ENCODE measurements around the gene ZNF138.
A peak's percentile ranks its signal among the peaks of the same experiment; 100 is the strongest.
"Not testable (repeated sequence)": the region's sequence is repeated elsewhere in the genome, so short reads cannot be mapped to it uniquely, and the experiment has no call there.

ZNF138 gene

GRCh38 chr7:64839910-64840309, 45.7 kb downstream of the ZNF138 start:
- no peak for DNase-seq

GRCh38 chr7:64849250-64849923, 55.2 kb downstream of the ZNF138 start:
- peak; percentile 67 for DNase-seq

- no peak for DNase-seq
These were observed 55.8 kb downstream of the ZNF138 start for GRCh38 chr7:64849924-64850499.

DNA sequence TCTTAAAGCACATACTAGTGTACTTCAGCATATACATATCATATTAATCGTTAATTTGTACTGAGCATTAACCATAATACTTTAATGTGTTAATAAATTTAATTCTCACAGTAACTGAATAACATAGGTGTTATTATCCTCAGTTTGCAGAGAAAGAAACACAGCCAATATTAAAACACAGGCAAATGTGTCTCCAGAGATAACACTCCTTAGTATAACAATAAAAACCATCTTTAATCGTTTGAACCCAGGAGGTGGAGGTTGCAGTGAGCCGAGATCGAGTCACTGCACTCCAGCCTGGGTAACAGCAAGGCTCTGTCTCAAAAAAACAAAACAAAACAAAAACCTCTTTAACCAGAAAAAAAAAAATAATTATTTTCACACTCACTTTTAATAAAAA, 59.5 kb downstream of the ZNF138 start:
- no peak for DNase-seq

- no peak for DNase-seq
These were observed 60.7 kb downstream of the ZNF138 start for GRCh38 chr7:64854969-64855368.

DNA sequence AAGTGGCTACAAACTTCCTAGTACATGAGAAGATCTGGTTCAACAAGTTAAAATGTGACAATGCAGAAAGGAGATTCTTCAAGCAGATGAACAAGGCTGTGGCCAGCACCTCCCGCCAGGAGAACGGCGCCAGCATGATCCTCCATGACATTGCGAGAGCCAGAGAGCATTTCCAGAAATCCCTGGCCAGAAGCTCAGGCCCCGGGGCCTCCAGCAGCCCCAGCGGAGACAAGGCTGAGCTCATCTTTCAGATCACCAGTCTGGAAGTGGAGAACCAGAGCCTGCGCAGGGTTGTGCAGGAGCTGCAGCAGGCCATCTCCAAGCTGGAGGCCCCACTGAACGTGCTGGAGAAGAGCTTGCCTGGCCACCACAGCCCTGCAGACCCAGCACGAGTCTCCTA, 68.8 kb downstream of the ZNF138 start:
- DNase-seq, result no peak

GRCh38 chr7:64863530-64863929, 69.3 kb downstream of the ZNF138 start:
- not testable (repeated sequence) for DNase-seq

DNA sequence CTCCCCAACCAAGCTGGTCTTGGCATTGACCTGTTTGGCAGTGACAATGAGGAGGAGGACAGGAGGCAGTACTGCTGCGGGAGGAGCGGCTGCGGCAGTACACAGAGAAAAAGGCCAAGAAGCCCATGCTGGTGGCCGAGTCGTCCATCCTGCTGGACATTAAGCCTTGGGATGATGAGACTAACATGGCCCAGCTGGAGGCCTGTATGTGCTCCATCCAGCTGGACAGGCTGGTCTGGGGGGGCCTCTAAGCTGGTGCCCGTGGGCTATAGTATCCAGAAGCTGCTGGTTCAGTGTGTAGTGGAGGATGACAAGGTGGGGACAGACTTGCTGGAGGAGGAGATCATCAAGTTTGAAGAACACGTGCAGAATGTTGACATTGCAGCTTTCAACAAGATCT, 69.7 kb downstream of the ZNF138 start:
- no peak for DNase-seq

- no peak for DNase-seq
These were observed 73.7 kb downstream of the ZNF138 start for GRCh38 chr7:64867863-64868440.

DNA sequence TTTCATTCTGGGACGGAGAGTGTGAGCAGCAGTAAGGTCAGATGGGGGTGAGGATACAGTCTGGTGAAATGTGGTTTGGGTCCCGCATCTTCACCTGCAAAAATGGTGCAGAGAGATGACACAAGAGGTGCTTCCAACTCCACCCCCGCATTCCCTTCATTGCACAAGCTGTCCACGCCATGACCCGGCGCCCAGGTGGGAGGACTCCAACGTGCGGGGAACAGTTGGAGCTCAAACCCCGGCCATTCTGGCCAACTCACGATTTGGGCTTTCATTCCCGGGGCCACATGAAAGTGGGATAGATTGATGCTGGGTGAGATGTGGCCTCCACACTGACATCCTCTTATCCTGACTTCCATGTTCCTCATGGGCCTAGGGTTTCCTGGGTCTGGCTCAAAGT, 74.3 kb downstream of the ZNF138 start:
- DNase-seq, result no peak

- DNase-seq, result no peak
These were observed 75.0 kb downstream of the ZNF138 start for GRCh38 chr7:64869121-64869725.

DNA sequence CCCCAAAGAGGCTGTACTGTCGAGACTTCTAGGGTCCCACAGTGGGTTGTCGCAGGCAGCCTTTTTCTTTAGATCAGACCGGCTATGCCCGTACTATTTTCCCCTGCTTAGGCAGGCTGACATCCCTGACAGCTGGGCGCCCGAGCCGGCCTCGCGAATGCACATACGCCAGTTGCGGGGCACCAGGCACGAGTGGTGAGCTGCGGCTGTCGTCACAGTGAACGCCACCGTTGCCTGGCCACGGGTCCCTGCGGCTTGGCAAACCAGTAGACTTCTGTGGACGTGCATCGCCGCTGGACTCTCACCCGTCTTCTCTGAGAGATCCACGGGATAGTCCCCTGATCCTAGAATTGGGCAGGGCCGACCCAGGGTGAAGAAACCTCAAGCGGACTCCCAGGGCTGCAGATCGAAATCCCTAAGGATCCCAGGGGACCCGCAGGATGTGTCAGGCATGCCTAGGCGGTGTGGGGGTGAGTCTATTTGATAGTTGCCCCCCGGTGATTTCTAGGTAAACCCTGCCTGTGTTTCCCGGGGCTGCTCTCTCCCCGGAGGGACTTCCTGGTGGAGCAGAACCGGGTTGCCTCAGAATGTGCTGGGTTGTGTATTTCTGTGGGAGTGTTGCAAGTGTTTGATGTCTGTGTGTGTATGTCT, 75.8 kb downstream of the ZNF138 start:
- DNase-seq, result no peak

DNA sequence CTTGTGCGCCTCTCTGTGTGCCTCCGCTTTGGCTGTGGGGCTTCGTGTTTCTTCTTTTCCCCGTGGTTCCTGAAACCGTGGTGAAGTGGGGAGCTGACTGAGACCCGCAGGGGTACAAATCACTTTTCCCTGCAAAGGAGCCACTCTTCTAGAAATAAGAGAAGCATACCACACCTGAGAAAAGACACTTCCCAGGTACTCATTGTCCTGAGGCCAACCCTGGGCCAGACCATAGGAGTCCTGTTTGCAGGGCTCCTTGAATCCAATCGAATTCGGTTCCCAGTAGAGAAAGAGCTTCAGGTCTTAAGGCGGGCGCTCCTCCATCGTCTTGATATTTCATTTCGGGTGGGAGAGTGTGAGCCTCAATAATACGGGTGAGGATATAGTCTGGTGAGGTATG, 76.4 kb downstream of the ZNF138 start:
- no peak for DNase-seq

GRCh38 chr7:64871761-64872160, 77.5 kb downstream of the ZNF138 start:
- DNase-seq, result no peak

DNA sequence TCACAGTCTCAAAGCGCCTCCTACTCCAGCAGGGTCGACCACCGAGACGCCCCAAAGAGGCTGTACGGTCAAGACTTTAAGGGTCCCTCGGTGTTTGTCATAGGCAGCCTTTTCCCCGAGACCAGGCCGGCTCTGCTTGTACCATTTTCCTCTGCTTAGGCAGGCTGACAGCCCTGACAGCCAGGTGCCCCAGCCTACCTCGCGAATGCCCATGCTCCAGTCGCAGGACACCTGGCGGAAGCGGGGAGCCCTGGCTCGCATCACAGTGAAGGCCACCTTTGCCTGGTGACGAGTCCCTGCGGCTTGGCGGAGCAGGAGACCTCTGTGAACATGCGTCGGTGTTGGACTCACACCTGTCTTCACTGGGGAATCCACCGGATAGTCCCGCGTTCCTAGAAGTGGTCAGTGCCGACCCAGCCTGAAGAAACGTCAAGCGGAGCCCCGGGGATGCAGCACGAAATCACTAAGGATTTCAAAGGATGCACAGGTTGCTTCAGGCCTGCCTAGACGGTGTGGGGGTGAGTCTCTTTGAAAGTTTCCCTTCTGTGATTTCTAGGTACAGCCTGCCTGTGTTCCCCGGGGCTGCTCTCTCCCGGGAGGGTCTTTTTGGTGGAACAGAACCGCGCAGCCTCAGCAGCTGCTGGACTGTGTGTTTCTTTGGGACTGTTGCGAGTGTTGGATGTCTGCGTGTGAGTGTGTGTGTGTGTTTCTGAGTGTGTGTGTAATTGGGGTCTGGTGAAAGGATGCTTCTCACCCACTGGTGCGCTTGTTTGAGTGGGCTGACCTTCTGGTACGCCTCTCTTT, 78.3 kb downstream of the ZNF138 start:
- DNase-seq, result no peak

DNA sequence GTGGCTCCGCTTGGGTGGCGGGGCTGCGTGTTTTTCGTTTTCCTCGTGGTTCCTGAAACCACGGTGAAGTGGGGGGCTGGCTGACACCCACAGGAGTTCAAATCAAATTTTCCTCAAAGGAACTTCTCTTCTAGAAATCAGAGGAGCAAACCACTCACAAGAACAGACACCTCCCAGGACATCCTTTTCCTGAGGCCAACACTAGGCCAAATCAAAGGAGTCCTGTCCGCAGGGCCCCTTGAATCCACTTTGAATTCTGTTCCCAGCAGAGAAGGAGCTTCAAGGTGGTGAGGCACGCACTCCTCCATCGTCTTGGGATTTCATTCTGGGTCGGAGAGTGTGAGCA, 78.9 kb downstream of the ZNF138 start:
- no peak for DNase-seq

- DNase-seq, result no peak
These were observed 79.3 kb downstream of the ZNF138 start for GRCh38 chr7:64873517-64873916.

DNA sequence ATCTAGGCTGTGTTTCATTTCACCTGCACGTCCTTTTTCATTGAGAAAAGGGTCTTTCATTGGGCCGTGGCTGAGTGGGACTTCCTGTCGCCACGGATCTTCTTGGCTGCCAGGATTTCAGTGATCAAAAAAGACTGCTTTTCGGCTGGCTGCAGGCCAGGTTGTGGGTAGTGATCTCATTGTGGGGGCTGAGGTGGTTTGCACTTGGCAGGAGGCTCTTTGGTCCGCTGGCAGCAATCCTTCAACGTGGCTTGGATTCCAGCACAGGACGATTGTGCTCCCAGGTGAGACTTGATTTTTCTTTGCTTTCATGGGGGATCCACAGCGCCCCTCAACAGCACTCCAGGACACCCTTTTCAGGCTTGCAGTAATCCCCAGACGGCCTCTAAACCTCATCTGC, 79.9 kb downstream of the ZNF138 start:
- no peak for DNase-seq

- DNase-seq, result no peak
These were observed 80.5 kb downstream of the ZNF138 start for GRCh38 chr7:64874562-64875250.

- no peak for DNase-seq
These were observed 81.0 kb downstream of the ZNF138 start for GRCh38 chr7:64875258-64875657.

DNA sequence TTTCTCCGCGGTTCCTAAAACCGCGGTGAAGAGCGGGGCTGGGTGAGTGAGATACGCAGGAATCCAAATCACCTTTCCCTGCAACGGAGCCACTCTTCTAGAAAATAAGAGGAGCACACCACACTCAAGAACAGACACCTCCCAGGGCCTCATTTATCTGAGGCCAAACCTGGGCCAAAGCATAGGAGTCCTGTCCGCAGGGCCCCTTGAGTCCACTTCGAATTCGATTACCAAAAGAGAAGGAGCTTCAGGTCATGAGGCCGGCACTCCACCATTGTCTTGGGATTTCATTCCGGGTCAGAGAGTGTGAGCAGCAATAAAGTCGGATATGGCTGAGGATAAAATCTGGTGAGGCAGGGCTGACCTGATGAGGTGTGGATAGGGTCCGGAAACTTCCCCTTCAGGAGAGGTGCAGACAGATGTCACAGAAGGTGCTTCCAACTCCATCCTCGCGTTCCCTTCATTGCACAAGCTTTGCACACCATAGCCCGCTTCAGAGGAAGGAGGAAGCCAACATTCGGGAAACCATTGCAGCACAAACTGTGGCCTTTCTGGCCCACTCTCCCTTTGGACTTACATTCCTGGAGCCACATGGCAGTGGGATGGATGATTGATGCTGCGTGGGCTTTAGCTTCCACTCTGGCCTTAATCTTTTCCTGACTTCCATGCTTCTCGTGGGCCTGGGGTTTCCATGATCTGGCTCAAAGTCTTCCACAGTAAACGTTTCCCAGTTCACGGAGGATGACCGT, 81.6 kb downstream of the ZNF138 start:
- no peak for DNase-seq
